Pancreas (tissue), 10 donors: Measurements from ENCODE around the gene TM9SF3. TPM values are rescaled to one million over a fixed set of nuclear protein-coding genes. Genes with fewer than 3 reads are reported as not detected.
A peak's percentile ranks its signal among the peaks of the same experiment; 100 is the strongest.

Experiments used
- ATAC-seq, 4 donors: fragments of 200-7000 bp; cut with Tn5 transposase; one replicate each; pipeline versions ENCODE4 v1.8.0 to v1.9.1; 2020; ENCODE audit warnings: mild to moderate bottlenecking in 4 of 4, moderate library complexity in 4 of 4
- DNase-seq, 6 donors: peaks; one replicate each; pipeline ENCODE4 v3.0.0-alpha.2; 2020
- FAIRE-seq: peaks from 2 replicates; lab custom pipeline; 2012; peaks lifted over from hg19 to GRCh38; lab: Jason Lieb, UNC
- H3K27ac ChIP-seq, 4 donors: fragments of 200-600 bp; sonication (generic); 1 replicate in 3 of 4; 2 replicates in 1 of 4; pipeline versions ENCODE4 v1.5.0 to v1.8.0; 2020
- H3K27me3 ChIP-seq, 4 donors: fragments of 200-600 bp; one replicate each; pipeline ENCODE4 v1.8.0; 2021
- H3K36me3 ChIP-seq, 3 donors: fragments of 200-600 bp; sonication (generic) in 1 of 3; one replicate each; pipeline versions ENCODE4 v1.5.0 to v1.8.0; 2020 to 2021
- H3K4me1 ChIP-seq, 3 donors: fragments of 200-600 bp; one replicate each; pipeline ENCODE4 v1.8.0; 2021
- H3K4me3 ChIP-seq, 4 donors: fragments of 200-600 bp; sonication (generic) in 2 of 4; one replicate each; pipeline versions ENCODE4 v1.5.0 to v1.8.0; 2020 to 2021
- H3K9me3 ChIP-seq, 4 donors: fragments of 200-600 bp; one replicate each; pipeline ENCODE4 v1.8.0; 2021
- CTCF ChIP-seq, 4 donors: fragments of 200-600 bp; sonication (generic) in 3 of 4; IDR thresholded peaks; one replicate each; pipeline versions ENCODE4 v1.5.0 to v1.8.0; 2021; ENCODE audit warnings: antibody characterized with exemption in 4 of 4
- WGBS, 2 donors: extraction: QIAGEN DNeasy Blood & Tissue Kit; methylation state at CpG; one replicate each; pipeline ENCODE4 v1.1.7; 2013; 5-methylcytosine and 5-hydroxymethylcytosine counted together
- intact Hi-C, 3 donors: fragments of 100-400 bp; cut with DNase I; formaldehyde crosslinking; loops; one replicate each; pipeline versions ENCODE4 v1.11.1 to v1.14.2; 2022
- polyA plus RNA-seq, 2 donors: library from polyadenylated mRNA; stranded (reverse); fragments of 200-250 nt; gene quantifications; one replicate each; pipeline ENCODE4 v1.2.3, GENCODE V29; 2013
- total RNA-seq, 6 donors: library from RNA; stranded (reverse); fragmentation: NEBNext Ultra II Directional in 4 of 6; extraction: Animal tissue kit (Norgen Biotek cat#: 25700) in 4 of 6; gene quantifications; one replicate each; pipeline versions ENCODE4 v1.2.1 to v1.2.4, GENCODE V29; 2021 to 2023
- donor health status: healthy with polysubstance abuse.
- donor health status: DM: no; HTN: no; CAD: no; lungs with moderate emphysema.
- donor health status: DM: no; HTN: no; CAD: no.
- donor health status: control.
- donor health status: control.
- donor health status: Bipolar disorder and iron deficiency.
- donor health status: DM: yes; HTN: yes; CAD: no.
- donor health status: DM: no; HTN: no; CAD: no.
- donor health status: DM: no; HTN: no; CAD: no.
- donor health status: DM: yes; HTN: yes; CAD: no.

TM9SF3 gene
- total and polyA plus RNA-seq, 8 donors, result 15.5 to 110 (median 60.2) TPM

GRCh38 chr10:96524741-96525140 is 62.1 kb downstream of the TM9SF3 start:
- 40% methylated on average over 1 of the region's 1 CpG for WGBS, 2 donors
- no peak for DNase-seq

GRCh38 chr10:96517284-96517683 is 69.5 kb downstream of the TM9SF3 start:
- intact Hi-C loops, result loop anchor here in 1 of 3 donors (10.0 kb wide), 1 partner anchor 122 kb away; no protein-coding TSS in a partner anchor
- no peaks in the 10 kb centered on the region for H3K9me3 ChIP-seq
- WGBS, 2 donors, result 86 to 100% methylated on average over 1 of the region's 1 CpG
- no peak overlapping the region for H3K4me3 ChIP-seq
- DNase-seq, result no peak
- no peak for ATAC-seq
- peaks cover 0 to 8% (median 7%) of the 10 kb centered on the region in 3 donors for H3K4me1 ChIP-seq
- H3K27ac ChIP-seq, result no peak overlapping the region
- peaks cover 0 to 6% (median 0%) of the 10 kb centered on the region in 3 donors for H3K36me3 ChIP-seq
- no peaks in the 10 kb centered on the region for H3K27me3 ChIP-seq
- FAIRE-seq, result no peak
- no peak for TF ChIP-seq CTCF (IDR thresholded peaks at IDR 0.05)

More at GRCh38 chr10:96524741-96525140, 62.1 kb downstream of the TM9SF3 start:
- FAIRE-seq (no peak), ATAC-seq (no peak)
- Histone ChIP-seq H3K9me3 (no peaks in the 10 kb centered on the region), H3K4me3 (no peak overlapping the region), H3K4me1 (no peaks in the 10 kb centered on the region), H3K27me3 (no peaks in the 10 kb centered on the region), H3K27ac (no peak overlapping the region), H3K36me3 (peaks cover 0 to 8% (median 6%) of the 10 kb centered on the region in 3 donors)
- intact Hi-C loops, result no loop called here
- no peak for TF ChIP-seq CTCF (IDR thresholded peaks at IDR 0.05)

DNA sequence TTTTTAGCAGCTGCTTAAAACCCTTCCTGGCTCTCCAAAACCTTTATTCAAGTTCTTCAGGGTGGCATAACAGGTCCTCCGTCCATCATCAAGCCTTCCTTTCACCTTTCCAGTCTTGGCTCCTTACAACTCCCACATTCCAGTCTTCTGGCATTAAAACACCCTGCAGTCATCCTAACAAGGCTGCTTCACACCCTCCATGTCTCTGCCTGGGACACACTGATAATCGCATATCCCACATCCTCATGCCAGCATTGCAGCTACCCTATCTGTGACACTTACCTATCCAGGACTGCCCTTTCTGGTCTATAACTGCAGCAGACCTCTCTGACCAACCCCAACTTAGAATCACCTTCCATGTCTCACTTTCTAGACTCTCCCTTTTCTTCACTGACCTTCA is 70.5 kb downstream of the TM9SF3 start:
- TF ChIP-seq CTCF (IDR thresholded peaks at IDR 0.05), result no peak
- no peak overlapping the region for H3K4me3 ChIP-seq
- H3K9me3 ChIP-seq, result no peaks in the 10 kb centered on the region
- no peak for FAIRE-seq
- 86 to 90% methylated on average over 2 of the region's 2 CpGs for WGBS, 2 donors
- peaks cover 0 to 6% (median 0%) of the 10 kb centered on the region in 3 donors for H3K36me3 ChIP-seq
- no peak overlapping the region for H3K27ac ChIP-seq
- peaks cover 0 to 8% (median 7%) of the 10 kb centered on the region in 3 donors for H3K4me1 ChIP-seq
- no peak for ATAC-seq
- intact Hi-C loops, result loop anchor here in 1 of 3 donors (10.0 kb wide), 1 partner anchor 122 kb away; no protein-coding TSS in a partner anchor
- H3K27me3 ChIP-seq, result no peaks in the 10 kb centered on the region
- DNase-seq, result no peak

GRCh38 chr10:96513698-96514561 is 72.9 kb downstream of the TM9SF3 start, which contains the start of gene TLL2:
Gene TLL2, minus strand, starts transcription at chr10:96513926. Its CDS starts 241 bp downstream, at chr10:96513685.
- ATAC-seq (peak; percentile 93 to 97 (median 94)), FAIRE-seq (no peak), DNase-seq (peak; percentile 85 to 94 (median 90))
- WGBS, 2 donors, result 2% methylated on average over 53 to 68 of the region's 68 CpGs
- peak; percentile 55 to 61 (median 58) for TF ChIP-seq CTCF (IDR thresholded peaks at IDR 0.05)
- Histone ChIP-seq H3K4me3 (peak within 1 kb of the TSS; percentile 26 to 70 (median 40)), H3K9me3 (no peaks in the 10 kb centered on the region), H3K4me1 (peaks cover 0 to 8% (median 7%) of the 10 kb centered on the region in 3 donors), H3K27ac (peak within 1 kb of the TSS in 2 of 4 donors; percentile 8 to 12), H3K27me3 (no peaks in the 10 kb centered on the region), H3K36me3 (no peaks in the 10 kb centered on the region)
- intact Hi-C loops, result loop anchor here in 2 of 3 donors (5.0 to 10.0 kb wide), 2 partner anchors 119 to 122 kb away; no protein-coding TSS in a partner anchor
